SH-SY5Y (cell line): Measurements from ENCODE around the gene ADPRHL1.

Experiments
- GATA2 ChIP-seq: IDR thresholded peaks from 2 replicates; pipeline ENCODE4 v1.6.1; 2011; ENCODE audit warnings: mild to moderate bottlenecking, low read depth, low read length
- GATA3 ChIP-seq: IDR thresholded peaks from 2 replicates; pipeline ENCODE4 v1.6.1; 2011; ENCODE audit warnings: low read depth, mild to moderate bottlenecking, low read length, moderate library complexity

DNA sequence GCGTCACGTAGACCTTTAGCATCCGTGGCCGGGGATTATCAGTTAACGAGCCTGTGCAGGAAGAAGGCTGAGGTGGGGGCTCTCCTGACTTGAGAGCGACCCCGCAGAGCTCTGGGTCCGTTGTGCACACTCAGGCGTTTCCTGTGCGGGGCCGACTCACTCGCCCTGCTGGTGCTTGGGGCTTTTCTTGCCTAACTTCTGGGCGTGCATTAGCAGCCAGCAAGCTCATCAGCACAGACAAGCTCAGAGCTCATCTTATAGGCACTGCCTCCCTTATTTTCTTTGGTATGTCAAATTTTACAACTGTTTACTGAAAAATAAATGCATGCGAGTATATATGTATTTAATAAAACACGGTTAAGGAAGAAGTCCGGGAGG, 23.7 kb downstream of the ADPRHL1 start:
- TF ChIP-seq GATA2, result no peak
- TF ChIP-seq GATA3, result no peak
